ENCODE results near the gene ZNF425.
"Not testable (repeated sequence)": the region's sequence is repeated elsewhere in the genome, so short reads cannot be mapped to it uniquely, and the experiment has no call there.

Gene ZNF425, protein sequence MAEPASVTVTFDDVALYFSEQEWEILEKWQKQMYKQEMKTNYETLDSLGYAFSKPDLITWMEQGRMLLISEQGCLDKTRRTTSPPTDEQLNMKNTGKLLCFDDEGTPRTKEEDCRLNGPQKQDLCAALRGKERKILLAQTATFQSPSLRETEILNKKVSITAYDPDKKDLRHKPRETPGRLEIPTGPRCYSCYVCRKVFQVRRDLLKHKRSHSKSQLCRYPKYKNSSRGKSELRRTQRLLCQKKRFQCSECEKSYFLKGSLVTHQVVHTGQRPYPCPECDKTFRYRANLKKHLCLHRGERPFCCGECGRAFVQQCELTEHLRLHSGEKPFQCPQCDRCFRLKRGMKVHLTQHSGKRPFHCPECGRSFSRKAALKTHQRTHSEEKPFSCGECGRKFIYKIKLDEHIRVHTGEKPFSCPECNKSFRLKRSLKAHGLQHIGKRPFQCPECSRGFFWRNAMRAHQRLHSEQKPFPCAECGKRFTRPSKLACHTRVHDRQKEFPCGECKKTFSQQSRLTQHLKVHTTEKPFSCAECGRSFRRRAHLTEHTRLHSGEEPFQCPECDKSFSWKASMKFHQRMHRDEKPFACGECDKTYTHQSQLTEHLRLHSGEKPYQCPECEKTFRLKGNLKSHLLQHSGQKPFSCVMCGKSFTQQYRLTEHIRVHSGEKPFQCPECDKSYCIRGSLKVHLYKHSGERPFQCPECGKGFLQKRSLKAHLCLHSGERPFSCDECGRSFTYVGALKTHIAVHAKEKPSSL

DNA sequence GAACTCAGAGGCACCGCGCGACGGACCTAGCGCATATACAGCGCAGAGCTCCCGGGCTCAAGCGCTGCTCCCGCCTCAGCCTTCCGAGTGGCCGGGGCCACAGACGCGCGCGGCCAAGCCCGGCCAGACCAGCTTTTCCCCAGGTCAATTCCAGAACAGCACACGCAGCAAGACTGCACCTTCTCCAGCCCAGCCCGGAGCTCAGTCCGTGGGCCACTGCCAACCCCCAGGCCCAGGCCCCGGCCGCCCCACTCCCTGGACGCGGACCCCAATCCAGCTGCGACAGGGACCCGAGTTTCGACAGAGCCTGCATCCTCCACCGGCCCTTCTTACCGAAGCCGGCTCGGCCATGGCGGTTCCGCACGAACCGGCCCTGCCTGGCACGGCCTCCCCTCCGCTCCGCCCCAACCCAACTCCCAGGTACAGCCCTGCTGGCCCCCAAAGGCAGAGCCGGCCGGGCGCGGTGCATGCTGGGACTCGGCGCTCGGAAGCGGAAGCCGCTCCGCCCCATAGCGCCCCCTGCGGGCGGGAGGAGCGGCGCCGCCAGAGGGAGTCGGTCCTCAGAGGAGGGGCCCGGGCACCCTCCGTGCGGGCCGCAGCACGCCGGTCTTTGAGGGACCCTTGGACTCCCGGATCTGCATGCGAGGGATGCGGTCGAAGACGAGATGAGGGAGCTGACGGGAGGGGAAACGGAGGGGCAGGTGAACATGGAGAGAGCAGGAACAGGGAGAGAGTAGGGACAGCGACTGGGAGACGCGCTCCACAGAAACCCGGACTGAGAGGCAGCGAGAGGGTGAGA lies at the start of gene ZNF425:
Gene ZNF425, minus strand, starts transcription at position 462 of the 799 bp plus-strand sequence. Its CDS starts 111 bp downstream, at position 351.
- DNase-seq = peak; percentile 49

DNA sequence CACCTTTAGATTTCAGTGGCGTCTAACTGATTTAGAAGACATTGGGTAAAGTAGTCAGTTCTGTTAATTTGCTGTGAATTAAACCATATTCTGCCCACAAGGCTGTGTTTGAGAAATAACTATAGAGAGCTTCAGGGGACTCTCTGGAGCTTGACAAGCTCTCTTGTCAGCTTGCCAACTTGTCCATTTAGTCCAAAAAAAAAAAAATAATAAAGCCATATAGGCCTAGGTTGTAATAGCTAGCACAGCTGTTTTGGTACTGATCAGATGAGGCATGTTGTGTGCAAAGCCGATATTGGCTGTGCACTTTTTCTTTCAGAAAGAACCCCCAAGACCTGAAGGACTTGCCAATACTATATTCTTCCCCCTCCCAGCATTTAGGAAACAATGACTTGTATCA lies 49.0 kb upstream of the ZNF425 start:
- DNase-seq = no peak

- DNase-seq = no peak
These were observed 46.4 kb upstream of the ZNF425 start for GRCh38 chr7:149172534-149172920.

- no peak for DNase-seq
These were observed 45.9 kb upstream of the ZNF425 start for GRCh38 chr7:149171892-149172533.

DNA sequence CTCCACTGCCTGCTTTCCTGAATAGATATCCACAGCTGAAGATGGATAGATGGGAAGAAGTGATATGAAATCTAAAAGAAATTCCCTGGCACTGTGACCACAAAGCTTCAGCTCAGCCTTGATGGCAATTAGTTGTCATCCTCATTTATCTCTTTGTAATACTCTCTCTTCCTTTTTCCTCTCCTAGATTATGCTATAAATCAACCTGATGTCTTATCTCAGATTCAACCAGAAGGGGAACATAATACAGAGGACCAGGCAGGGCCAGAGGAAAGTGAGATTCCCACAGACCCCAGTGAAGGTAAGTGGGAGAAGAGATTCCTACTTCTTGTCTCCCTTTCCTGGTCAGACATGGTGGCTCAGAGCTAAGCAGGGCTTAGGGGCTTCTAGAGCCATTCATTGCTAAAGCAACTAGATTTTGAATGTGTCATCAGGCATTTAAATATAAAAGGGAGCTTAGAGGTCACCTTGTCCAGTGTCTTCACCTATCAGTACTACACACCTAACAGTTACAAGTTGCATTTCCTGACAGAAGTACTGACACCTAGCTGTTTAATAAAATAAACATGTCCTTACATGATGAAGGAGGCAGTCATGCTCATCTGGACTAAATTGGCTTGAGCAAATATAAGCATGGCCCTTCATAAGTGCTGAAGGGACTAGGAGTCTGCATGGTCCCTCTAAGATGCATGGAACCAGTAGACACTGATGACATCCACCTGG lies 40.7 kb upstream of the ZNF425 start:
- no peak for DNase-seq

- no peak for DNase-seq
These were observed 40.0 kb upstream of the ZNF425 start for GRCh38 chr7:149166142-149166541.

DNA sequence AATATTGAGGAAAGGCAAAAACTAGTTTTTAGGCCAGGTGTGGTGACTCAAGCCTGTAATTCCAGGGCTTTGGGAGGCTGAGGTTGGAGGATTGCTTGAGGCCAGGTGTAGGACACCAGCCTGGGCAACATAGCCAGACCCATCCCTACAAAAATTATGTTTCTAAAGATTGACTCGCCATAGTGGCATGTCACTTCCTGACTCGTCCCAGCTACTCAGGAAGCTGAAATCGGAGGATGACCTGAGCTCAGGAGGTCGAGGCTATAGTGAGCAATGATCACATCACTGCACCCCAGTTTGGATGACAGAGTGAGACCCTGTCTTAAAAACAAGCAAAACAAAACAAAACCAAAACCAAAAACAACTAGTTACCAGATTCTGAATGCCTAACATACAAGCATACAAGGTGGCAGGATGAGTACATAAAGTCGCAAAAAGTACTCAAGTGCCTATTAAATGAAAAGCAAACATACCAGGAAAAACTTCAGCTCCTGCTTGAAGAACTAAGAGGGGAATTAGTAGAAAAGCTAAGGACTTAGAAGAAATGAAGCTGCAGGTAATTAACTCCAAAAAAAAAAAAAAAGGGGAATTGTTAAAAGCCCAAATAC lies 35.2 kb upstream of the ZNF425 start:
- DNase-seq = no peak

- DNase-seq = no peak
These were observed 30.8 kb upstream of the ZNF425 start for GRCh38 chr7:149156898-149157297.

DNA sequence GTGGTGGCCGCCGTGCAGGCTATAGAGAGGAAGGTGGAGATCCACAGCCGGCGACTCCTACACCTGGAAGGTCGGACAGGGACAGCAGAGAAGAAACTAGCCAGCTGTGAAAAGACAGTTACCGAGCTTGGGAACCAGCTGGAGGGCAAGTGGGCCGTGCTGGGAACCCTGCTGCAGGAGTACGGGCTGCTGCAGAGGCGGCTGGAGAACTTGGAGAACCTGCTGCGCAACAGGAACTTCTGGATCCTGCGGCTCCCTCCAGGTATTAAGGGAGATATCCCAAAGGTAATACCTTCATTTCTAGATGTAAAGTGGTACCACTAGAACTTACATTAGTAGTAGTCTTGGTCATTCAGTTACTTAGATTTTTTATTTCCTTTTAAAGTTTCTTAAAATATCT lies 27.9 kb upstream of the ZNF425 start:
- DNase-seq = no peak

GRCh38 chr7:149153346-149153745 lies 27.2 kb upstream of the ZNF425 start:
- no peak for DNase-seq

- DNase-seq = no peak
These were observed 24.9 kb upstream of the ZNF425 start for GRCh38 chr7:149150981-149151380.

DNA sequence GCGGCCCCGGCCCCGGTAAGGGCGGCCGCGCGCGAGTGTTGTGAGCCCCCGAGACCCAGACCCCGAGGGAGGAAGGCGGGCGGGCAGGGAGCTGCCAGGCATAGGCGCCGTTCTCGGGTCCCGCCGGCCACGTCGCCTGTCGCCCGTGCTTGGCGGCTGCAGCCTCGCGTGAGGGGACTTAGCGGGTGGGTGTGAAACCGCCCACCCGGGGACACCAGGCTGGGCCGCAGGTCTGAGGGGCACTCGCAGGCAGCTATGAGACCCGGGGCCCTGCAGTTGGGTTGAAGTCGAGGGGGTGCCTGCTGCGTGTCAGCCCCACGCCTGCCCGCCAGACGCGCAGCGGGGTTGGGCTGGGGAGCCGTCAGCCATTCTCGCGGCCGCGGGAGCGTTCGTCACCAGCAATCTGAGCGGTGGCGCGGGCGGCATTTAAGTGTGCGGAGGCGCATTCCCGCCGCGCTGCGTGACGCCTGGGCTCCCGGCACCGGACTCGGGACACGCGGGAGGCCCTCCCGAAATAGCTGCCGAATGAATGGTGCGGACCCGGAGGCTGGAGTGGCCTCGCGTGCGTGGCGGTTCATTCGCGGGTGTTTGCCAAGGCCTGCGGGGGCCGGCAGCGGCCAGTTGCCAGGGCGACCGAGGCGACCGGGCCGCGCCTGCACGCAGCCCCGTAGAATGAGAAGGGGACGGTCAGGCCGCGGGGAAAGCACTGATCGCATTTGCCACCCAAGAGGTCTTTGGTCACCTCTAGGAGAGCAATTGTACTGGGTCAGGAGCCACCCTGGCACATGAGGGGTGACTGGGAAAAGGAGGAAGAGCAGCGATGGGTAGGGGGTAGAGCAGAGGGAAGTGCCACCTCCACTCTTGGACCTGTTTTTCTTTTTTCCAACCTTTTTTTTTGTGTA lies 21.9 kb upstream of the ZNF425 start:
- no peak for DNase-seq

- DNase-seq = peak; percentile 27
These were observed 21.1 kb upstream of the ZNF425 start, which contains the start of gene ZNF398 for GRCh38 chr7:149147072-149147751. Gene ZNF398 (plus strand): TSS chr7:149147453. CDS start chr7:149147743, 290 bp downstream.

- DNase-seq = no peak
These were observed 19.1 kb upstream of the ZNF425 start for GRCh38 chr7:149145031-149145845.

DNA sequence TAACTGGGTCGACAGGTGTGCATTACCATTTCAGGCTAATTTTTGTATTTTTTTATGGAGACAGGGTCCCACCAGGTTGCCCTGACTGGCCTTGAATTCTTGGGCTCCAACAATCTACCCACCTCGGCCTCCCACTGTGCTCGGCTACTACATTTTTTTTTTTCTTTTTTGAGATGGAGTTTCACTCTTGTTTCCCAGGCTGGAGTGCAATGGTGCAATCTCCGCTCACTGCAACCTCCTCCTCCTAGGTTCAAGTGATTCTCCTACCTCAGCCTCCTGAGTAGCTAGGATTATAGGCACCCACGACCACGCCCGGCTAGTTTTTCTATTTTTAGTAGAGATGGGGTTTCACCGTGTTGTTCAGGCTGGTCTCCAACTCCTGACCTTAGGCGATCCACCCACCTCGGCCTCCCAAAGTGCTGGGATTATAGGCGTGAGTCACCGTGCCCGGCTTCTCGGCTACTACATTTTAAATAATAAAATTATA lies 18.4 kb upstream of the ZNF425 start:
- DNase-seq = not testable (repeated sequence)

DNA sequence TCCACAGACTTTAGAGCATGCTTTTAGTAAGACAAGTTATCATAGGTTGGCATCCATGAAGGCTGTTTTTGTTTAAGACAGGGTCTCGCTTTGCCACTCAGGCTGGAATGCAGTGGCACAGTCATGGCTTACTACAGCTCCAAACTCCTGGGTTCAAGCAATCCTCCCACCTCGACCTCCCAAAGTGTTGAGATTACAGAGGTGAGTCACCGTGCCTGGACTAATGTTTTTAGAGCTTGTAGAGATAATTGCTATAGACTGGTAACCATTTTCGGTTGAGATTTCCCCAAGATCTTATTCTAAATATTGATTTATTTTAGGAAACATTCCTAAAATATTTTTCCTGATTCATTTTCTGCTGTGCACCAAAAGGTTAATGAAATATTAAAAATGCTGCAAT lies 15.8 kb upstream of the ZNF425 start:
- DNase-seq = no peak

DNA sequence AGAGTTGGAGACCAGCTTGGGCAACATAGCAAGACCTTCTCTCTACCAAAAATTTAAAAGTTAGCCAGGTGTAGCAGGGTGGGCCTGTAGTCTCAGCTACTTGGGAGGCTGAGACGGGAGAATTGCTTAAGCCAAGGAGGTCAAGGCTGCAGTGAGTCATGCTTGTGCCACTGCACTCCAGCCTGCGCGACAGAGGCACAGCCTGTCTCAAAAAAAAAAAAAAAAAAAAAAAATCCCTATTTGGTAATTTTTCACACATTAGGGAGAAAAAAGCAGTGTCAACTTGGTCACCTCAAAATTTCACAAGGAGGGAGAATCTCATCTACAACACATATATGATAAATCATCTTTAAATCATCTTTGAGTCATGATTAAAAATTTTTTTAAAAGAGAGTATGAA lies 14.7 kb upstream of the ZNF425 start:
- no peak for DNase-seq

GRCh38 chr7:149136118-149136517 lies 10.0 kb upstream of the ZNF425 start:
- DNase-seq = no peak
